ENCODE measurements around the gene BARHL1.

DNA sequence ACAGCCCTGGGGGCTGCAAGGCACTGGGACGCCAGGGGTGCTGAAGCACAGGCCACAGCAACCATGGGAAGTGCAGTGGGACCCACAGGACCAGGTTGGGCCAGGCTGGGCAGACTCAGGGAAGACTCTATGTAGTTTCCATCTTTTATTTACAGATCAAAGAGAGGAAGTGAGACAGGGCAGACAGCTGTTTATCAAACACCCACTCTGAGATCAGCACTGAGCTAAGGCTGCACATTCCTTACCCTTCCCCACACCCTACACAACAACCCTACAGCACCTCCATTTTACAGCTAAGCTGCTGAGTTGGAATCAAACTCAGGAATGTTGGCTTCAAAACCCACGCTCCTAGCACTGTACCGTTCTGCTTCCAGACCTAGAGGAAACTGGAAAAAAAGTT is 19.8 kb downstream of the BARHL1 start:
- TF ChIP-seq, protein P1, sequence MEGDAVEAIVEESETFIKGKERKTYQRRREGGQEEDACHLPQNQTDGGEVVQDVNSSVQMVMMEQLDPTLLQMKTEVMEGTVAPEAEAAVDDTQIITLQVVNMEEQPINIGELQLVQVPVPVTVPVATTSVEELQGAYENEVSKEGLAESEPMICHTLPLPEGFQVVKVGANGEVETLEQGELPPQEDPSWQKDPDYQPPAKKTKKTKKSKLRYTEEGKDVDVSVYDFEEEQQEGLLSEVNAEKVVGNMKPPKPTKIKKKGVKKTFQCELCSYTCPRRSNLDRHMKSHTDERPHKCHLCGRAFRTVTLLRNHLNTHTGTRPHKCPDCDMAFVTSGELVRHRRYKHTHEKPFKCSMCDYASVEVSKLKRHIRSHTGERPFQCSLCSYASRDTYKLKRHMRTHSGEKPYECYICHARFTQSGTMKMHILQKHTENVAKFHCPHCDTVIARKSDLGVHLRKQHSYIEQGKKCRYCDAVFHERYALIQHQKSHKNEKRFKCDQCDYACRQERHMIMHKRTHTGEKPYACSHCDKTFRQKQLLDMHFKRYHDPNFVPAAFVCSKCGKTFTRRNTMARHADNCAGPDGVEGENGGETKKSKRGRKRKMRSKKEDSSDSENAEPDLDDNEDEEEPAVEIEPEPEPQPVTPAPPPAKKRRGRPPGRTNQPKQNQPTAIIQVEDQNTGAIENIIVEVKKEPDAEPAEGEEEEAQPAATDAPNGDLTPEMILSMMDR (conservative IDR thresholded peaks at IDR 0.05; ENCODE audit: low read length): no peak
- TF ChIP-seq EZH2phosphoT487 (IDR thresholded peaks at IDR 0.05; ENCODE audit: borderline replicate concordance, low read depth, low read length): no peak

All from OCI-LY7 (cell line).